Measurements from ENCODE around the gene KHNYN.
A peak's percentile ranks its signal among the peaks of the same experiment; 100 is the strongest.
"Not testable (repeated sequence)": the region's sequence is repeated elsewhere in the genome, so short reads cannot be mapped to it uniquely, and the experiment has no call there.

KHNYN gene

GRCh38 chr14:24481622-24482324, 52.0 kb downstream of the KHNYN start:
- peak in 1 of 2 experiments; percentile 11 for DNase-seq

- DNase-seq: not testable (repeated sequence)
Measured at GRCh38 chr14:24482699-24483303, 53.0 kb downstream of the KHNYN start.

- DNase-seq: no peak
Measured at GRCh38 chr14:24483604-24484252, 54.0 kb downstream of the KHNYN start.
